ENCODE results near the gene FTH1.
"Not testable (repeated sequence)": the region's sequence is repeated elsewhere in the genome, so short reads cannot be mapped to it uniquely, and the experiment has no call there.

The FTH1 gene

DNA sequence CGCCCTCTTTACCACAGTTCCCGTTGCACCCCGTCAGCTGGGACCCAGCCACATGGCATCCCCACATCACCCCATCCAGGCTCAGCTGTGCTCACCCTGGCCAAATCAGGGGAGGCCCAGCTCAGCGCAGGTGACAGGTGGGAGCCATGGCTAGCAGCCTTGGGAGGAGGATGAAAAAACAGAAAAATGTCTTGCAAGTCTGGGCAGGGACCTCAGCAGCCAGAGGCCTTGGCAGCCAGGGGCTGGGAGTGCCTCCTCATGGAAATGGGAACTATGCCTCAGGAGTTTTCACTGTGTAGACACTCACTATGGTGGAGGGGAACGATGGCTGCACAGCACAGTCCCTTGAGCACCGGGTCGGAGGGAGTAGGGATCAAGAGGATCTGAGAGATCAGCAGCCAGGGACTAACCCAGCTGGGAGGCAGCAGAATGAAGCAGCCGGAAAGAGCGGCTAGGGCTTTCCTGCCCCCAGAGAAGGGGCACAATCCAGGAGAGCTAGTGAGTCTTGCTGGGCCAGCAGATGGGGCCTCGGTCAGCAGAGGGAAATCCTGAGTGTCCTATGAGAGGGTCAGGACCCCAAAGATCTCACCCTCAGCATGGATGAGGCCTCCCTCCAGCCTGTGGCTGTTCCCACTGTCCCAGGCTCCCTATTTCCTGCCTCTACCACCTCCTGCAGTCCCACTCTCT lies 6.2 kb upstream of the FTH1 start:
- no peak for DNase-seq (ENCODE audit: insufficient read length, low spot score)
- TF ChIP-seq POLR2A (IDR thresholded peaks at IDR 0.05; ENCODE audit: low read depth, low read length), result no peak
- FAIRE-seq, result no peak

DNA sequence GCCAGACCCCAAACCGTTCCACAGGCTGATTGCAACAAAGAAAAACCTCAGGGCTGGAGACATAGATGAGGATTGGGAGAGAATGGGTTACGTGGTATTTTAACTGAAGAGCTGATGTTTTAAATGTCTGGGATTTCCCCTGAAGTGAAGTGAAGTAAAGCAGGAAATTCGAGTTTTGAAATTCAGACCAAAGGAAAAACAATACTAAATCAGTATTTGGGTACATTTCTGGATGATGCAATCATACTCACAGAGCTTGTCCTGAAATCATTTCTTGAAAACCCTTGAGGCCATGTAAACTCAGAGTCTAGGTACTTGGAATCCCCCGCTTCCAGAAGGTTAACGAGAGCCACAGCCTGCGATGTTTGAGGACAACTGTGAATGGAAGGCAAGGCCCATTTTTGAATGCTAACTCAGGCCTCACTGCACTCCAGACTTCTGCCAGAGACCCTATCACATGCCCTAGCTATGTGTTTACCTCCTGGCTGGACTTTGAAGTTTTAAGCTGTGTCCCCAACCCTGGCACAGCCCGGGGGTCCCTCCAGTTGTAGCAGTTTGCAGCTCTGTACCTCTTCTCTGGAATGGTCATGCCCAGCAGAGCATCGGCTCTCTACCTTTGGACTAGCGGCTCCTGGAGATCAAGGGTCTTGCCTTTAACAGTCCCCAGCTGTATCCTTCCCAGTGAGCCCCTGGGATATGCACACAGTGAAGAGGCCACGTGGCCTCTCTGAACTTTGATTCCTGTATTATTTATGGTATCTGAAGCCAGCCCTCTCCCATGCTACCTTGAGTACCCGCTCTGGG lies 5.4 kb upstream of the FTH1 start:
- no peak for TF ChIP-seq POLR2A (IDR thresholded peaks at IDR 0.05; ENCODE audit: low read depth, low read length)
- DNase-seq (ENCODE audit: insufficient read length, low spot score) (no peak), FAIRE-seq (no peak)

DNA sequence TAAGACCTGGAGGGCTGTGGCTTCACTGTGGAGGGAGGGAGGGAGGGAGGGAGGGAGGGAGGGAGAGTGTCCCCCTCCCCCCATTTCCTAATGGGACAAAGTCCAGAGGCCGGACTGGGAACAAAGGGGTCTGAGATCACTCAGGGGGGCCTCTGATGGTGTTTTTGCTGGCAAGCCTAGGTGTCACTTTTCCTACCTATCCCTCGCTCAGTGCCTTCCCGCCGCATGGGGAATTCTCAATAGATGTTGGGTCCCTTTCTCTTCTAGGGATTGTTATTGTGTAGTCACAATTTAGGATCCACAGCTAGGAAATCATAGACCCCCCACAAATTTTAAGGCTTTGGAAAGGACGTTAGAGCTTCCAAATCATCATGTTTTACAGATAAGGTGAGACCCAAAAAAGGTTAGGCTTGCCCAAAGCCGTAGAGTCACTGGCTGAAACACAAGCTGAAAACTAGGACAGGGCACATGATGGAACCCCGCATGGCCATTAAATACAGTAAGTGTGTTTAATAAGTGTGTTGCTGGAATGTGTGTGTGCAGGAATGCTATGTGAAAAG lies 4.8 kb upstream of the FTH1 start:
- DNase-seq (ENCODE audit: insufficient read length, low spot score) (no peak), FAIRE-seq (no peak)
- TF ChIP-seq POLR2A (IDR thresholded peaks at IDR 0.05; ENCODE audit: low read depth, low read length), result no peak

DNA sequence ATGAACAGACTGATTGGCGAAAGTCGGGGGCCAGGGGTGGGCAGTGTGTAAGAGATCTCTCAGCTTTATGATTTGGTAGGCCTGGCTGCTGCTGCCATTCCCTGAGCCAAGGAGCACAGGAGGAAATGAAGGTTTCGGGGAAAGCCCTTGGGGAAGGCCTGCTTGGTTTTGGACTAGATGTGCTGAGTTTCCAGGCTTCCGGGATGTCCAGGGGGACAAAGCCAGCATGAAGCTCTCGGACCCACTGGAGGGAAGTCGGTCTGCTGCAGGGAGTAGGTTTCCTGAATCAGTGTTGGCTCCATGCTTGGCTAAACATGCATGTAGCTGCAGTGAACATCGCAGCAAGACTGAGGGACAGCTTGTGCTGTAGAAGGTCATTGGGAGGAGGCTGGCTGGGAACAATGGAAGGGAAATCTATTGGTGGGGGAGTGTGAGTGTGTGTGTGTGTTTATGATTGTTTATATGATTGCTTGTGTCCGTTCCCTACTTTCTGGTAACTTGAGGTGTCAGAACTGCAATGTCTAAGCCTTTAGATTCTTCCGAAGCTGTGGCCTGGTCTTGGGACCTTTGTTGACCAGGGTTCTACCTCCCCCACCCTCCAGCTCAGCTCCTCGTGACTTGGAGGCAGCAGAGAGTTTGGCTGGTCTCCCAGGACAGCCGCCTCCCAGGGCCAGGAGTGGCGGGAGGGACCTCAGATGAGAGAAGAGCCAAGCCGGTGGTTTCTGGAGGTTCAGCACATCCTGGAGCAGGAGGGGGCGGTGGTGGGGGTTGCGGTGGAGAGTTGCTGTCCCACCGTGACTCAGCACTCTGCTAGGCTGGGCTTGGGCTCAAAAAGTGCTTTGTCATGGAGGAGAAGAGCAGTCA lies 4.0 kb upstream of the FTH1 start:
- TF ChIP-seq POLR2A (IDR thresholded peaks at IDR 0.05; ENCODE audit: low read depth, low read length), result no peak
- FAIRE-seq (no peak), DNase-seq (ENCODE audit: insufficient read length, low spot score) (peak; percentile 88)

DNA sequence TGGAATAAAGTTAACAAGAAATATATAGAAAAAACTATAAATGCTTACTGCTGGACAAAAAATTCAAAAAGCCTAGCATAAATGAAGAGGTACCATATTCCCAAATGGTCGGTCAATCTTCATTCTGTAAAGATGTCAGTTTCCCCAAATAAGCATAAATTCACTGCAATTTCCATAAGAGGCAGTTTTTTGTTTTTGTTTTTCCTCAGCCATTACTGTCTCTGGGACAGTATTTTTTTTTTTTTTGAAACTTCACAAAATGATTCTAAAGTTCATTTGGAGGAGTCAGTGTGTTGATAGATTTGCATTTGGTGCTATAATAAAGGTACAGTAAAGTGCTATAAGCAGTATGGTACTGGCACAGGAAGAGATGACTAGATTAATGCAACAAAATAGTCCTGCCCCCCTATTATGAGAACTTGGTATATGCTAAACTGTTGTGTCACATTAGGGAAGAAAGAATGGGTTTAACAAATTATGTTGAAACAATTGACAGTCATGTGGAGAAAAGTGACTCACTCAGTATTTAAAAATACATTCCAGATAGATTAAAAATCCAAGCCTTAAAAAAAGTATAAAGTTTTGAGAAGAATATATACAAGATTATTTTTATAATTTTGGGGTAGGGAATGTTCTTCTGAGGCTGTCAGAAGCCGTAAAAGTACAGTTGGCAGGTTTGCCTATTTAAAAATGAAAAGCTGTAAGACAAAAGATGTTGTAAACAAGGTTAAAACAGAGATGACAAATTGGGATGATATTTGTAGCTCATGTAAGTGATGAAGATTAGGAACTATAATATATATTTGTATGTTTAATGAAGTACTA lies 2.6 kb upstream of the FTH1 start:
- DNase-seq (ENCODE audit: insufficient read length, low spot score), result no peak
- TF ChIP-seq POLR2A (IDR thresholded peaks at IDR 0.05; ENCODE audit: low read depth, low read length), result no peak
- FAIRE-seq, result no peak

DNA sequence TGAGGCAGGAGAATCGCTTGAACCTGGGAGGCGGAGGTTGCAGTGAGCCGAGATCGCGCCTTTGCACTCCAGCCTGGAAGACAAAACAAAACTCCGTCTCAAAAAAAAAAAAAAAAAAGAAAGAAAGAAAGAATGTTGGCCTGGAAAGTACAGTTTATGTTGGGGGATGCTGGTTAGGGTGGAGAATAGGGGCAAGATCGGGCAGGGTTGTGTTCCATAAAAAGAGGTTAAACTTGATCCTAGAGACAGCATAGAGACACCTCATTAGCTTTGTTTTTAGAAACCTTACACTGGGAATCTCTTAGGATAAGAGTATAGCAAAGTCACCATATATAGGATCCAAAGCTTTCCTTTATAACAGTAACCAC lies 1.9 kb upstream of the FTH1 start:
- no peak for TF ChIP-seq POLR2A (IDR thresholded peaks at IDR 0.05; ENCODE audit: low read depth, low read length)
- no peak for FAIRE-seq

DNA sequence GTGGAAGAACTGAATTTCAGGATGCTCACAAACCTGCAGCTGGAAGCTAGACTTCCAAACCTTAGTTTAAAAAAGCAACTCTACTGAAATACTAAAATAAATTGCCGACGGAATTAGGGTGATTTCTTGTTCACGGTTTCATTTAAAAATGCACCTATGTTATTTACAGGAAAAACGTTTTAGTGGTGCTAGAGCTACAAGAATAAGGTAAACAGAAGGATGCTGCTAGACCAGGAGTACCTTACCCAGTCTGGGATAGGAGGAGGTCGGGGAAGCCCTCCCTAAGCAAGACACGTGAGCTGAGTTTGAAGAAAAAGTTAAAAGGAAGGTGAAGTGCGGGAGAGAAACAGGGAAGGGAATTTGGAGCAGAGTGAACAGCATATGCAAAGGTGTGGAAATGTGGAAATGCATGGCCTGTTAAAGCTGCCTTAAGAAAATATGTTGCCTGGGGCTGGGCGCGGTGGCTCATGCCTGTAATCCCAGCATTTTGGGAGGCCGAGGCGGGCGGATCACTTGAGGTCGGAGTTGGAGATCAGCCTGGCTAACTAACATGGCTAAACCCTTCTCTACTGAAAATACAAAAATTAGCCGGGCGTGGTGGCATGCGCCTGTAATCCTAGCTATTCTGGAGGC lies 1.4 kb upstream of the FTH1 start:
- FAIRE-seq (no peak), DNase-seq (ENCODE audit: insufficient read length, low spot score) (no peak)
- no peak for TF ChIP-seq POLR2A (IDR thresholded peaks at IDR 0.05; ENCODE audit: low read depth, low read length)

More for the DNA sequence above, 1.9 kb upstream of the FTH1 start:
- DNase-seq (ENCODE audit: insufficient read length, low spot score), result no peak

DNA sequence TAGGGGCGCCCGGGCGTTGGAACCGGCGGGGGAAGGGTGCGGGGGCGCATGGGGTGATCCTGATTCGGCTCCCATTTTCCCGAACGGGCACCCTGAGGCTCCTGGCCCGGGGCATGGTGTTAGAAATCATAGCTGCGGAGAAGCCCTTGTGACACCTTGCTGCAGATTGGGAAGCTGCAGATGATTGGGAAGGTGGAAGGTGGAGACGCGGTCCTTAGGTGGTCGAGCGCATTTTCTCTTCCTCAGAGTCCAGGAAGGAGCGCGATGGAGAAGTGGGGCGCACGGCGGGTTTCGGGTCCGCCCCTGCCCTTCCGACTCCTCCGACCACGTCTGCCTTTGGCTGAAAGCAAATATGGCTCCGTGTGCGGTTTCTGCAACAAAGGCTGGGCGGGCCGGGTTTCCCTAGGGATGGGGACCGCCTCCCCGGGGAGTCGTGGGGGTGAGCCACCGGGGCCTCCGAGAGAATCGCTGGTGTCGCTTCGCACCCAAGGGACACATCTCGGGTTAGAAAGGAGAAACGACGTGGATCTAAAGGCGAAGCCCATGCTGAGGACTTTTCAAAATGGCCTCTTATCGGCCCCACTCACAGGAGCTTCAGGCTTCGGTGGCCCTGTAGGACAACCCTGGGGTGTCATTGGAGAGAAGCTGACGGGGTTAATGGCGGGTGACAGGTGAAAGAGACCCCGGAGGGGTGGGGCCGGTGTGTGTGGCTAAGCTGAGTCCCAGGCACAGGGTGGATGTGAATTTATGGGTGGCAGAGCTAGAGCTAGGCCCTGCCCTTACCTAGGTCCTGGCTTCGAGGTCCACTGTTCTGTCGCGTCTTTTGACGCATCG lies 707 bp upstream of the FTH1 start:
- DNase-seq (ENCODE audit: insufficient read length, low spot score) (no peak), FAIRE-seq (no peak)
- TF ChIP-seq POLR2A (IDR thresholded peaks at IDR 0.05; ENCODE audit: low read depth, low read length), result peak; percentile 29; the same call in 1 of the 2 replicates

DNA sequence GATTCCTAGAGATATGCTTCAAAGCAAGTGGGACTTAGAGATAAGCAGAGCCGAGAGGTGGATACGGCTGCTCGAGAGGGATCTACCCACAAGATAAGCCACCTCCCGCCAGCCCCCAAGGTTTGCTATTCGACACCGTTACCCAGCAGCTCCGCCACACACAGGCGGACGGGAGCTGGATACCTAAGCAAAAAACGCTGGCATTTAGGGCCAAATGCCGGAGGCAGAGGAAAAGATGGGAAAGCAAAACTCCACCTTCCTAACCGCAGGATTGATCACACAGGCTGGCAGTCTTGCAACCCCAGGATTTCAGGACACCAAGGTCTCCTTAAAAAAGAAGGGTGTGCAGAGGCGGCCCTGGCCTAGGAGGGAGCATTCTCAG lies 709 bp downstream of the FTH1 start:
- no peak for TF ChIP-seq POLR2A (IDR thresholded peaks at IDR 0.05; ENCODE audit: low read depth, low read length)
- DNase-seq (ENCODE audit: insufficient read length, low spot score), result no peak
- FAIRE-seq, result no peak

DNA sequence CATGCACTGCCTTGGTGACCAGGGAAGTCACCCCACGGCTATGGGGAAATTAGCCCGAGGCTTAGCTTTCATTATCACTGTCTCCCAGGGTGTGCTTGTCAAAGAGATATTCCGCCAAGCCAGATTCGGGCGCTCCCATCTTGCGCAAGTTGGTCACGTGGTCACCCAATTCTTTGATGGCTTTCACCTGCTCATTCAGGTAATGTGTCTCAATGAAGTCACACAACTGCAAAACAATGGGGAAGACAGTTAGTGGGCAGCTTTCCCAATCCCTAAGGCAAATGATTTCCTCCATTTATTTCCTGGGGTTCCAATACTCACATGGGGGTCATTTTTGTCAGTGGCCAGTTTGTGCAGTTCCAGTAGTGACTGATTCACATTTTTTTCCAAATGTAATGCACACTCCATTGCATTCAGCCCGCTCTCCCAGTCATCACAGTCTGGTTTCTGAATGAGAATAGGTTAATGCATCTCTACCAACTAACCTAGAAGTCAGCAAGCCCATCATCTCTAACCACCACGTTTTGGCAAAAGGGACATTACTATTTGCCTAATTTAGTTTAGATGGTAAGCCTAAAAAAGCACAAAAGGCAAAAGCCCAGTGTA lies 2.7 kb downstream of the FTH1 start:
- FAIRE-seq; DNase-seq (ENCODE audit: insufficient read length, low spot score): not testable (repeated sequence)

DNA sequence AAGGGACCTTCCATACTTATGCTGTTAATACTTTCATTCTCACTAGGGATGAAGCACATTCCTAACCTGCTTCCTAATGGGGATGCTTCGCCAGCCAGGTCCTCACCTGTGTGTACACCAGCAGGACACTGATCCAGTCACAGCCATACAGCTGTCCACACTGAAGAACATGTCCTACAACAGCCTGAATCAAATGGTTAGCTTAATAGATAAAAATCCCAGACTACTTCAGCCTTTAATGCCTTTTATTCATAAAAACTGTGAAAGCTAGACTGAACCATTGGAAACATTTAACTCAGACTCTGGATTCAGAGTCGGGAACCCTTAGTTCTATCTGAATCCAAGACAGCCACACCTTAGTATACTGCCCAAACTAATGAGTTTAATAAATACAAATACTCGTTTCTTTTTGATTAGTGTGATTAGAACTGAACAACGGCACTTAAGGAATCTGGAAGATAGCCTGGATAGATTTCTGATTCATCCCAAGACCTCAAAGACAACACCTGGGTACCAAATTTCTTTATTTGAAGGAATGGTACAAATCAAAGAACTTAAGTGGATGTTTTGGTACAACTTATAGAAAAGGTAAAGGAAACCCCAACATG lies 3.3 kb downstream of the FTH1 start:
- no peak for TF ChIP-seq POLR2A (IDR thresholded peaks at IDR 0.05; ENCODE audit: low read depth, low read length)
- FAIRE-seq (no peak), DNase-seq (ENCODE audit: insufficient read length, low spot score) (no peak)
